DMS79 (cell line): ENCODE measurements around the gene SPATA31E1.
"Not testable (repeated sequence)": the region's sequence is repeated elsewhere in the genome, so short reads cannot be mapped to it uniquely, and the experiment has no call there.

Experiments
- DNase-seq: peaks from one replicate; lab custom pipeline; 2025; lab: John Stamatoyannopoulos, UW

SPATA31E1 gene

GRCh38 chr9:87882627-87883026, at the start of gene SPATA31E1:
SPATA31E1 (plus strand) TSS chr9:87882877; CDS start chr9:87882892, 15 bp downstream.
- no peak for DNase-seq

- no peak for DNase-seq
These were observed 48.3 kb upstream of the SPATA31E1 start for GRCh38 chr9:87834357-87834756.

- DNase-seq = no peak
These were observed 46.1 kb upstream of the SPATA31E1 start for GRCh38 chr9:87836536-87836935.

GRCh38 chr9:87836951-87837705, 45.5 kb upstream of the SPATA31E1 start:
- no peak for DNase-seq

- DNase-seq = no peak
These were observed 42.5 kb upstream of the SPATA31E1 start for GRCh38 chr9:87840134-87840533.

GRCh38 chr9:87842878-87843585, 39.6 kb upstream of the SPATA31E1 start:
- no peak for DNase-seq

GRCh38 chr9:87844506-87844905, 38.2 kb upstream of the SPATA31E1 start:
- no peak for DNase-seq

- DNase-seq = not testable (repeated sequence)
These were observed 34.9 kb upstream of the SPATA31E1 start for GRCh38 chr9:87847817-87848216.

GRCh38 chr9:87849144-87849758, 33.4 kb upstream of the SPATA31E1 start:
- DNase-seq = no peak

- DNase-seq = no peak
These were observed 32.3 kb upstream of the SPATA31E1 start for GRCh38 chr9:87850391-87850790.

GRCh38 chr9:87851186-87851585, 31.5 kb upstream of the SPATA31E1 start:
- DNase-seq = not testable (repeated sequence)

- DNase-seq = no peak
These were observed 29.4 kb upstream of the SPATA31E1 start for GRCh38 chr9:87853302-87853701.

GRCh38 chr9:87853876-87854579, 28.6 kb upstream of the SPATA31E1 start:
- no peak for DNase-seq

- DNase-seq = no peak
These were observed 28.1 kb upstream of the SPATA31E1 start for GRCh38 chr9:87854580-87854955.

- no peak for DNase-seq
These were observed 27.6 kb upstream of the SPATA31E1 start for GRCh38 chr9:87855061-87855460.

- no peak for DNase-seq
These were observed 25.3 kb upstream of the SPATA31E1 start for GRCh38 chr9:87857141-87857947.

- no peak for DNase-seq
These were observed 24.7 kb upstream of the SPATA31E1 start for GRCh38 chr9:87857948-87858335.

- no peak for DNase-seq
These were observed 23.5 kb upstream of the SPATA31E1 start for GRCh38 chr9:87859137-87859536.

GRCh38 chr9:87859786-87860185, 22.9 kb upstream of the SPATA31E1 start:
- no peak for DNase-seq

GRCh38 chr9:87861332-87861731, 21.3 kb upstream of the SPATA31E1 start:
- no peak for DNase-seq

- DNase-seq = no peak
These were observed 20.0 kb upstream of the SPATA31E1 start for GRCh38 chr9:87862536-87863268.
